Uterus (tissue), 2 donors: ENCODE measurements around the gene ERC2.

Experiments used
- POLR2A ChIP-seq, 2 donors: fragments of 450-650 bp; IDR thresholded peaks; one replicate each; pipeline ENCODE4 v1.6.1; 2016; ENCODE audit warnings: antibody characterized with exemption in 2 of 2, mild to moderate bottlenecking in 1 of 2, moderate library complexity in 1 of 2
- TF ChIP-seq, protein P1 (sequence below), 4 experiments: fragments of 200-600 bp in 2 of 4; fragments of 450-650 bp in 2 of 4; sonication (generic) in 2 of 4; IDR thresholded peaks; one replicate each; pipeline ENCODE4 v1.5.1; 2016 to 2019; ENCODE audit warnings: antibody characterized with exemption in 4 of 4, mild to moderate bottlenecking in 2 of 4, moderate library complexity in 1 of 4

GRCh38 chr3:55655544-55655943, 812.7 kb downstream of the ERC2 start:
- TF ChIP-seq, protein P1, sequence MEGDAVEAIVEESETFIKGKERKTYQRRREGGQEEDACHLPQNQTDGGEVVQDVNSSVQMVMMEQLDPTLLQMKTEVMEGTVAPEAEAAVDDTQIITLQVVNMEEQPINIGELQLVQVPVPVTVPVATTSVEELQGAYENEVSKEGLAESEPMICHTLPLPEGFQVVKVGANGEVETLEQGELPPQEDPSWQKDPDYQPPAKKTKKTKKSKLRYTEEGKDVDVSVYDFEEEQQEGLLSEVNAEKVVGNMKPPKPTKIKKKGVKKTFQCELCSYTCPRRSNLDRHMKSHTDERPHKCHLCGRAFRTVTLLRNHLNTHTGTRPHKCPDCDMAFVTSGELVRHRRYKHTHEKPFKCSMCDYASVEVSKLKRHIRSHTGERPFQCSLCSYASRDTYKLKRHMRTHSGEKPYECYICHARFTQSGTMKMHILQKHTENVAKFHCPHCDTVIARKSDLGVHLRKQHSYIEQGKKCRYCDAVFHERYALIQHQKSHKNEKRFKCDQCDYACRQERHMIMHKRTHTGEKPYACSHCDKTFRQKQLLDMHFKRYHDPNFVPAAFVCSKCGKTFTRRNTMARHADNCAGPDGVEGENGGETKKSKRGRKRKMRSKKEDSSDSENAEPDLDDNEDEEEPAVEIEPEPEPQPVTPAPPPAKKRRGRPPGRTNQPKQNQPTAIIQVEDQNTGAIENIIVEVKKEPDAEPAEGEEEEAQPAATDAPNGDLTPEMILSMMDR (IDR thresholded peaks at IDR 0.05): no peak
- no peak for TF ChIP-seq POLR2A (IDR thresholded peaks at IDR 0.05)
